HG02943 (cell line): ENCODE measurements around the gene TYW1.
"Not testable (repeated sequence)": the region's sequence is repeated elsewhere in the genome, so short reads cannot be mapped to it uniquely, and the experiment has no call there.

ENCODE experiments used
- ATAC-seq: cut with Tn5 transposase; IDR thresholded peaks from one replicate; pipeline ENCODE4 v1.9.1; 2021; ENCODE audit warnings: mild to moderate bottlenecking, low read depth, moderate library complexity; ENCODE audit not compliant: unreplicated experiment

Gene TYW1

GRCh38 chr7:67229018-67229417 is 232.4 kb downstream of the TYW1 start:
- not testable (repeated sequence) for ATAC-seq

- ATAC-seq: not testable (repeated sequence)
Observed at GRCh38 chr7:67230029-67230428, 233.4 kb downstream of the TYW1 start.

GRCh38 chr7:67233506-67233905 is 236.9 kb downstream of the TYW1 start:
- not testable (repeated sequence) for ATAC-seq

GRCh38 chr7:67236216-67236615 is 239.6 kb downstream of the TYW1 start:
- ATAC-seq: not testable (repeated sequence)

DNA sequence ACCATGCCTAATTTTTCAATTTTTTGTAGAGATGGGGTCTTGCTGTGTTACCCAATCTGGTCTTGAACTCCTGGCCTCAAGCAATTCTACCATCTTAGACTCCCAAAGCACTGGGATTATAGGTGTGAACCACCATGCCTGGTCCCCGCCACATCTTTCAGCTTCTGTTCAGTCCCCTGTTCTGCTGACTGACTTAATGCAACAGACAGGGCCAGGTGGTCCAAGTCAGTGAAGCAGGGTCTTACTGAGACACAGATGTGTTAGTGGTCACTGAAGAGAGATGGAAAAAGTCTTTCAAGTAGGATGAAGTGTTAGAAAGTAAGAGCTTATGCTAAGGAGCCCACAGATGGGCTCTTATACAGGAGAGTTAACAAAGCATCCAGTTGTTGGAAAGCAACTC is 246.2 kb downstream of the TYW1 start:
- ATAC-seq: not testable (repeated sequence)

GRCh38 chr7:67248364-67248763 is 251.7 kb downstream of the TYW1 start:
- not testable (repeated sequence) for ATAC-seq

GRCh38 chr7:67251986-67252558 is 255.4 kb downstream of the TYW1 start:
- no peak for ATAC-seq

DNA sequence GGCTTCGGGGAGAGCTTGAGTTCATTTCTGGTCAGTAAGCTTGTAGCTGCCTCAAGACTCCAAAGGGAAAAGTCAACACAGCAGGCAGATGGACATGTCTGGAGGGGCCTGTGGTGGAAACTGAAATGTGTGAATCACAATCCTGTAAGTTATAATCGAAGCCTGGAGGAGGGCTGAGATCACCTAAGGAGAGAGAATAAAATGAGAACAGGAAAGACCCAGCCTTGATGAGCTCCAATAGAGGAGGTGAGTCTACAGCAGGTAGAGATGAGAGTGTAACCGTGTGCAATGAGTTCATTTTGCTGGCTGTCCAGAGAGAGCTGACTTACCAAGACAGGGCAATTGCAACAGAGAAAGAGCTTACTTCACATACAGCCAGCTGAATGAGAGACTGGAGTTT is 258.4 kb downstream of the TYW1 start:
- not testable (repeated sequence) for ATAC-seq

DNA sequence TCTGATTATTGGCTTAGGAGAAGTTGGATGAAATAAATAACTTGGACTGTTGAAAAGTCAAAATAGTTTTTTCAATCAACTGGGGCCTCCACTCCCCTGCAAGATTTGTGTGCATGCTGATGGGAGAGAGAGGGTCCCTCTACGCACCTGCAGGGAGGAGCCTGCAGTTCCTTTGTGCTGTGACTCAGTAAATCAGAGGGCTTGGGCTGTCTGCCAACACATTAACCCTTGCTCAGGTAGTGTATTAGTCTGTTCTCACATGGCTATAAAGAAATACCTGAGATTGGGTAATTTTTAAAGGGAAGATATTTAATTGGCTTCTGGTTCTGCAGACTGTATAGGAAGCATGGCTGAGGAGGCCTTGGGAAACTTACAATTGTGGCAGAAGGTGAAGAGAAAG is 261.1 kb downstream of the TYW1 start:
- ATAC-seq: not testable (repeated sequence)

- not testable (repeated sequence) for ATAC-seq
Observed at GRCh38 chr7:67259363-67259762, 262.7 kb downstream of the TYW1 start.

DNA sequence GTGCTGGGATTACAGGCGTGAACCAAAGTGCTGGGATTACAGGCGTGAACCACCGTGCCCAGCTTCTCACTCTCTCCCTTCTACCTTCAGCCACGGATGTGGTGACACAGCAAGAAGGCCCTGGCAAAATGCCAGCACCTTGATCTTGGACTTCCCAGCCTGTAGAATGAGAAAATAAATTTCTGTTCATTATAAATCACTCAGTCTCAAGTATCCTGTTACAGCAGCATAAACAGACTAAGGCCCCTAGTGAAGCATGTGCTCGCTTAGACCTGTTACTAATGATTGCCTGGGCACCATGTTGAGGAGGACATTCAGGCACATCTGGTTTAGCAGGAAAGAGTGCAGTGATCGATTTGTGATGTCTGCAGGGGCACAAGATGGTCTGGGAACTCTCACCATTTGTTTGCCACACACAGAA is 263.5 kb downstream of the TYW1 start:
- not testable (repeated sequence) for ATAC-seq

DNA sequence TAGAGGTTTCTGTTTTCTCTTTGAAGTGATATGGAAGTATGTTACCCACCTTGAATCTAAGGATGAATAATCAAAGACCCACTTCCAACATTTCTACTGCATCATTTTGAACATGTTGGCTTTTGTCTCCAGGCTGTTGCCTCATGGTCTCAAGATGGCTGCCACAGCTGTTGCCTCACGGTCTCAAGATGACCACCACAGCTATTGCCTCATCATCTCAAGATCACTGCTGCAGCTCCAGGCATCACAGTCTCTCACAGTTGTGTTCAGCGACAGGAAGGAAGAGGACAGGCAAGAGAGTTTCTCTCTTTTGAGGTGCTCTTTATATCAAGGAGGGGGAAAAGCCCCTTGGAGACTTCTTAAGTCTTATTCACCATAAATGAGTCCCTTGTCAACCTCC is 267.4 kb downstream of the TYW1 start:
- ATAC-seq: not testable (repeated sequence)

- ATAC-seq: not testable (repeated sequence)
Observed at GRCh38 chr7:67266070-67266469, 269.4 kb downstream of the TYW1 start.

DNA sequence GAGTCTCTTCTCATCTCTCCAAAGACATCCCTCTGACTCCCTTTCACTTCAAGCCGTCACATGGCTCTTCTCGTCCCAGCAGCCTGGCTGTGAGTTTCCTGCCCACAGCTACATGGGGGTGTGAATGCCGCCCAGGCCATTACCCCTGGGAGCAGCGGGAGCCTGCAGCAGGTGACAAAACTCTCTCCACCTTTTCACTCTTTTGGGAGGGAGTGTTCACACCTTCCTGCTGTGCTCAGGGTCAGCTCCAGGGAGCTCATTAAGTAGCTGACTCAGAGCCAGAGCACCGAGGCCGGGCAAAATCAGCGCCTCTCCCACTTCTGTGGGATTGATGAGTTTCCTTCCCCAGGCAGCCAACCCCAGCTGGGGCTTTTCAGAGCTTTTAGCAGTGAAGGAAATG is 271.3 kb downstream of the TYW1 start:
- no peak for ATAC-seq

- not testable (repeated sequence) for ATAC-seq
Observed at GRCh38 chr7:67269916-67270315, 273.3 kb downstream of the TYW1 start.
